Adrenal gland (tissue), 12 donors: ENCODE results near the gene FAM210A. TPM values are rescaled to one million over a fixed set of nuclear protein-coding genes. Genes with fewer than 3 reads are reported as not detected.

Experiments
- DNase-seq, 7 donors: peaks; one replicate each; pipeline ENCODE4 v3.0.0-alpha.2; 2019 to 2020
- H3K27ac ChIP-seq, 5 donors: fragments of 200-600 bp; sonication (generic) in 4 of 5; 1 replicate in 3 of 5; 2 replicates in 2 of 5; pipeline versions ENCODE4 v1.5.1 to v1.8.0; 2016 to 2020; ENCODE audit warnings: mild to moderate bottlenecking in 1 of 5
- H3K27me3 ChIP-seq: fragments of 200-600 bp; 2 replicates; pipeline ENCODE4 v1.8.0; 2021
- H3K36me3 ChIP-seq, 2 donors: fragments of 200-600 bp; replicated peaks in 1 of 2; 1 replicate in 1 of 2; 2 replicates in 1 of 2; pipeline versions ENCODE4 v1.5.1 to v1.8.0; 2018 to 2022
- H3K4me1 ChIP-seq, 2 donors: fragments of 200-600 bp; replicated peaks in 1 of 2; 1 replicate in 1 of 2; 2 replicates in 1 of 2; pipeline versions ENCODE4 v1.5.1 to v1.8.0; 2018 to 2021
- H3K4me3 ChIP-seq, 4 donors: fragments of 200-600 bp; sonication (generic) in 3 of 4; one replicate each; pipeline ENCODE4 v1.5.1; 2016 to 2018
- H3K9me3 ChIP-seq, 3 donors: fragments of 200-600 bp; sonication (generic) in 1 of 3; replicated peaks in 1 of 3; 1 replicate in 2 of 3; 2 replicates in 1 of 3; pipeline versions ENCODE4 v1.5.1 to v1.8.0; 2016 to 2021
- CTCF ChIP-seq, 6 experiments: fragments of 450-650 bp in 4 of 6; fragments of 200-600 bp in 2 of 6; sonication (generic) in 1 of 6; IDR thresholded peaks; 1 replicate in 5 of 6; 2 replicates in 1 of 6; pipeline versions ENCODE4 v1.5.1 to v1.8.0; 2016 to 2021; ENCODE audit warnings: antibody characterized with exemption in 6 of 6, mild to moderate bottlenecking in 2 of 6, moderate library complexity in 1 of 6
- POLR2A ChIP-seq, 2 donors: fragments of 450-650 bp; IDR thresholded peaks; one replicate each; pipeline ENCODE4 v1.6.1; 2017; ENCODE audit warnings: antibody characterized with exemption in 2 of 2, mild to moderate bottlenecking in 2 of 2, moderate library complexity in 1 of 2
- WGBS, 4 donors: extraction: QIAGEN DNeasy Blood & Tissue Kit in 2 of 4; methylation state at CpG; one replicate each; pipeline versions ENCODE4 v1.1.5 to v1.1.7; 2013 to 2017; 5-methylcytosine and 5-hydroxymethylcytosine counted together
- intact Hi-C, 2 donors: fragments of 100-400 bp; cut with DNase I; formaldehyde crosslinking; loops; one replicate each; pipeline versions ENCODE4 v1.14.1 to v1.15.0; 2022 to 2023
- polyA plus RNA-seq, 3 donors: library from polyadenylated mRNA; stranded (reverse); fragments of 200-250 nt in 2 of 3; fragments of 350-450 nt in 1 of 3; fragmentation: Illumina TruSeq in 1 of 3; extraction: RNeasy Lipid Tissue Mini Kit (QIAGEN cat#74804) in 1 of 3; gene quantifications; one replicate each; pipeline ENCODE4 v1.2.3, GENCODE V29; 2013 to 2014
- total RNA-seq, 9 donors: library from RNA; depleted of rRNA in 4 of 9; stranded (reverse); fragments of >200 nt in 4 of 9; fragments of 120-200 nt in 1 of 9; fragmentation: NEBNext Ultra II Directional in 1 of 9; extraction: Animal tissue kit (Norgen Biotek cat#: 25700) in 1 of 9; gene quantifications; one replicate each; pipeline versions ENCODE4 v1.1.0 to v1.2.4, GENCODE V29; 2013 to 2023
- donor health status: healthy with polysubstance abuse.
- donor health status: Bipolar disorder and iron deficiency.
- donor health status: DM: yes; HTN: yes; CAD: no.
- donor health status: DM: no; HTN: no; CAD: no.
- donor health status: DM: no; HTN: no; CAD: no.
- donor health status: DM: yes; HTN: yes; CAD: no.

The FAM210A gene
- total and polyA plus RNA-seq, 12 donors = 3.4 to 29.5 (median 10.8) TPM

GRCh38 chr18:13716916-13717315 is 9.4 kb downstream of the FAM210A start:
- no peak for DNase-seq
- Histone ChIP-seq H3K9me3 (no peaks in the 10 kb centered on the region), H3K27me3 (no peaks in the 10 kb centered on the region), H3K36me3 (no peaks in the 10 kb centered on the region), H3K4me1 (no peaks in the 10 kb centered on the region), H3K27ac (no peak overlapping the region), H3K4me3 (no peak overlapping the region)
- 90 to 98% (median 97%) methylated on average over 4 of the region's 4 CpGs for WGBS, 4 donors
- intact Hi-C loops = loop anchor here in 1 of 2 donors (10.0 kb wide), 1 partner anchor 72 kb away; no protein-coding TSS in a partner anchor
- TF ChIP-seq POLR2A (IDR thresholded peaks at IDR 0.05) = no peak
- TF ChIP-seq CTCF (IDR thresholded peaks at IDR 0.05) = no peak

- no peak overlapping the region for H3K27ac ChIP-seq
- H3K4me3 ChIP-seq = no peak overlapping the region
- no peaks in the 10 kb centered on the region for H3K9me3 ChIP-seq
- TF ChIP-seq POLR2A (IDR thresholded peaks at IDR 0.05) = no peak
- H3K4me1 ChIP-seq = no peaks in the 10 kb centered on the region
- intact Hi-C loops = loop anchor here in 1 of 2 donors (10.0 kb wide), 1 partner anchor 71 kb away; no protein-coding TSS in a partner anchor
- WGBS, 4 donors = 85 to 93% (median 90%) methylated on average over 2 of the region's 2 CpGs
- no peaks in the 10 kb centered on the region for H3K27me3 ChIP-seq
- no peak for DNase-seq
- H3K36me3 ChIP-seq = no peaks in the 10 kb centered on the region
Observed at GRCh38 chr18:13715330-13715729, 11.0 kb downstream of the FAM210A start.

DNA sequence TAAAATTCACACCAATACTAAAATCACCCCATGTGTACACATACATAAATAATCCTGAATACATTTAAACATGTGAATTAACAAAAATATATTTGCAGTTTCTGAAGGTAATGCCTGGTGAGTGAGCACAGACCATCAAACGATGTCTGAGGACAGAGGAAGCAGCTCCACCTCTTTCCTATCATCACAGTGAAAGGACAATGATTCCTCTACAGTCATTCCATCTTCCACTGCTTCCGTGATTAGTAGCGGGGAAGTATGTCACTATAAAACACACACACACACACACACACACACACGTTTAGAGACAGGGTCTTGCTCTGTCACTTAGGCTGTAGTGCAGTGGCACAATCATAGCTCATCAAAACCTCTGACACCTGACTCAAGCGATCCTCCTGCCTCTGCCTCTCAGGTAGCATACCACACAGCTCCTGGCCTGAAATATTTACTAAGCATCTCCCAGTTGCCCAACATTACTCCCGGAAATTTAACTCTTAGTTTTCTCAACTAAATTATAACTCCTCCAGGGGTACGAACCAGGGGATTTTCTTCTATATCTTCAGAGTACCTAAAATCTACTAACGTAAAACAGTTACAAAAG is 12.8 kb downstream of the FAM210A start:
- no peak for DNase-seq
- Histone ChIP-seq H3K27me3 (no peaks in the 10 kb centered on the region), H3K9me3 (no peaks in the 10 kb centered on the region), H3K4me3 (no peak overlapping the region), H3K4me1 (peaks cover 0 to 4% of the 10 kb centered on the region in 2 donors), H3K27ac (no peak overlapping the region), H3K36me3 (no peaks in the 10 kb centered on the region)
- intact Hi-C loops = loop anchor here in 1 of 2 donors (10.0 kb wide), 1 partner anchor 69 kb away; no protein-coding TSS in a partner anchor
- WGBS, 4 donors = 82 to 87% (median 83%) methylated on average over 8 of the region's 8 CpGs
- TF ChIP-seq POLR2A (IDR thresholded peaks at IDR 0.05) (no peak), CTCF (IDR thresholded peaks at IDR 0.05) (no peak)

DNA sequence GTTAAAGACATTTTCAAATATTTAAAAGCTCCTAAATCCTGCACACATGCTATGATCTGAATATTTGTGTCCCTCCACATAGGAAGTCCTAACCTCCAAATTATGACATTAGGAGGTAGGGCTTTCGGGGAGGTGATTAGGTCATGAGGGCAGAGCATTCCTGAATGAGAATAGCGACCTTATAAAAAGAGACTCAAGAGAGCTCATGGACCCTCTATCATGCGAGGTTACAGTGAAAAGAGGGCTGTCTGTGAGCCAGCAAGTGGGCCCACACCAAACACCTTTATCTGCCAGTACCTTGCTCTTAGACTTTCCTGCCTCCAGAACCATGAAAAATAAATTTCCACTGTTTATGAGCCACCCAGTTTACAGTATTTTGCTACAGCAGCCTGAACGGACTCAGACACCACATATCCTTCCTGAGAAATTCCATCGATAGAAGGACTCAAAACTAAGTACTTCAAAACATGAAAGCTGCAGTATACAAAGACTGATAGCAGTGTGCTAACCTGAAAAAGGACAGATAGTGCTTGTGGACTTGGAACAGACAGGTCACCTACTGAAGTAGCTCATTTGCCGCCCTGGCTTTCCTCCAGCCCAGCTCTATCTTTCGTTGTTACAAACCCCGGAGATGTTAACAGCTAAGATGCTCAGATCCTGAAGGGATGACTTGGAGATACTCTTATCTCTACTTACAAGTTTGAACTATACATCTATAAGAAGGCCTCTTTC is 13.8 kb downstream of the FAM210A start:
- TF ChIP-seq CTCF (IDR thresholded peaks at IDR 0.05) (no peak), POLR2A (IDR thresholded peaks at IDR 0.05) (no peak)
- WGBS, 4 donors = 88 to 92% (median 91%) methylated on average over 8 of the region's 8 CpGs
- DNase-seq = no peak

More for the DNA sequence above, 13.8 kb downstream of the FAM210A start:
- intact Hi-C loops = loop anchor here in 1 of 2 donors (10.0 kb wide), 1 partner anchor 68 kb away; no protein-coding TSS in a partner anchor
- H3K27ac ChIP-seq = no peak overlapping the region
- no peaks in the 10 kb centered on the region for H3K9me3 ChIP-seq
- H3K27me3 ChIP-seq = no peaks in the 10 kb centered on the region
- peaks cover 0 to 6% of the 10 kb centered on the region in 2 donors for H3K4me1 ChIP-seq
- no peaks in the 10 kb centered on the region for H3K36me3 ChIP-seq
- H3K4me3 ChIP-seq = no peak overlapping the region
